GM12864 (cell line): Measurements from ENCODE around the gene CELF2.

Experiments
- DNase-seq: peaks from one replicate; pipeline ENCODE4 v3.0.0-alpha.2; 2011; ENCODE audit warnings: low read depth
- H3K4me3 ChIP-seq: 2 replicates; pipeline ENCODE4 v1.5.1; 2011; ENCODE audit warnings: mild to moderate bottlenecking, low read depth, low read length, control low read depth
- CTCF ChIP-seq: IDR thresholded peaks from 2 replicates; pipeline ENCODE4 v1.5.1; 2011; ENCODE audit warnings: low read depth, mild to moderate bottlenecking, moderate library complexity, low read length, control low read depth, inconsistent platforms; ENCODE audit errors: missing control alignments

Gene CELF2

GRCh38 chr10:11250304-11250703, 232.6 kb downstream of the CELF2 start:
- DNase-seq, result no peak
- no peak overlapping the region for H3K4me3 ChIP-seq
- TF ChIP-seq CTCF, result no peak

- no peak for TF ChIP-seq CTCF
- H3K4me3 ChIP-seq, result no peak overlapping the region
- no peak for DNase-seq
Observed at GRCh38 chr10:11252887-11253286, 235.2 kb downstream of the CELF2 start.

GRCh38 chr10:11253385-11254002, 235.8 kb downstream of the CELF2 start:
- TF ChIP-seq CTCF, result no peak
- no peak overlapping the region for H3K4me3 ChIP-seq
- DNase-seq, result no peak

- TF ChIP-seq CTCF, result no peak
Observed at GRCh38 chr10:11255156-11255555, 237.5 kb downstream of the CELF2 start.

DNA sequence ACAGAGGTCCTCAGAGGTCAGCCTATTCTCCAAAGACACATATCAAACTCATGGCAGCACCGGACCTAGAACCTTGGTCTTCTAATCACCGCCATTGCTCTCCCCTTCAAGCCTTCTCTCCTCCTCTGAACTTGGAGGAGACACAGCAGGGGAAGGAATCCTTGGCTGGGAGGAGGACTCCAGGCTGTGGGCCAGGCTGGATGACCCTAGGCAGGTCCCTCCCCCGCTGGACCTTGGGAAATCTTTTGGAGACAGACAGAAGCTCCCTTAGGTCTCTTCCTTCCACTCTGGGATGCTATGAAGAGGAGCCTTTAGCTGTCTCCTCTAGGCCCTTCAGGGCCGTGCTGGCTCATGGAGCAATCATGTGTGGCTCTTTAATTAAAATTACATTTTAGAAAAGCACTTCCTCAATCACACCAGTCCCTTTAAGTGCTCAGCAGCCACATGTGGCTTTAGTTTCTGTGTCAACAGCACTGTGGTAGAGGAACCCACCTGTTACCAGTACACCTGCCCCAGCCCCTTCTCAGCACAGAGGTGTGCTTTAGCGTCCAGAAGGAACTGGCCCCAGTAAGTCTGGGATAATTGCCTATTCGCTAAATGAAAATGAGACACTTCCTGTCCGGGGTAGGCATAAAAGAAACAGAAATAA, 238.2 kb downstream of the CELF2 start:
- DNase-seq, result no peak
- TF ChIP-seq CTCF, result no peak
- no peak overlapping the region for H3K4me3 ChIP-seq

More at GRCh38 chr10:11255156-11255555, 237.5 kb downstream of the CELF2 start:
- no peak for DNase-seq
- no peak overlapping the region for H3K4me3 ChIP-seq

DNA sequence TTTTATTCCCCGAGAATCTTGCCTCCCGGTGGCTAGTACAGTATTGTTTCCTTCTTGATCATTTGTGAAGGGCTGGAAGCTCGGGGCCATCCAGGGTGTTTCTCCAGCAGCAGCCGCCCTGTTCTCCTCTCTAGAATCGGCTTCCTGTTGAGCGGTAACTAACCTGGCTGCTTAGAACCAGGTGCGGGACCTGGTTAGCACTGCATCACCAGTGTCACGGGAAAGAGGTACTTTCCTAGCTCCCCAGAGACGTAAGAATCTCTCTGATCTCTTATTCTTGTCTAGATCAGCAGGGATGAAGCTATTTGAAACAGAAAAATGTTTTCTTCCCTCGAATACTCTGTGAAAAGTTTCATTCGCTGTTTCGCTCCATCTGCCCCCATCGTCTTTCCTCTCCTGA, 239.2 kb downstream of the CELF2 start:
- no peak overlapping the region for H3K4me3 ChIP-seq
- DNase-seq, result no peak
- TF ChIP-seq CTCF, result no peak
